Measurements from ENCODE around the gene CELF3.
"Not testable (repeated sequence)": the region's sequence is repeated elsewhere in the genome, so short reads cannot be mapped to it uniquely, and the experiment has no call there.

CELF3 gene

GRCh38 chr1:151702936-151703335, 13.7 kb downstream of the CELF3 start:
- Mint-ChIP-seq H3K27ac (no peak overlapping the region), H3K4me3 (no peak overlapping the region), H3K4me1 (ENCODE audit: low read depth) (peaks cover 4% of the 10 kb centered on the region), H3K27me3 (ENCODE audit: low read depth) (peaks cover 2% of the 10 kb centered on the region), H3K36me3 (ENCODE audit: low read depth) (no peaks in the 10 kb centered on the region), H3K9me3 (no peaks in the 10 kb centered on the region)
- no peak for DNase-seq (ENCODE audit: low spot score)

- no peak overlapping the region for H3K27ac Mint-ChIP-seq
- no peak for DNase-seq (ENCODE audit: low spot score)
- H3K4me3 Mint-ChIP-seq: no peak overlapping the region
- H3K4me1 Mint-ChIP-seq (ENCODE audit: low read depth): peaks cover 4% of the 10 kb centered on the region
- H3K27me3 Mint-ChIP-seq (ENCODE audit: low read depth): peaks cover 2% of the 10 kb centered on the region
- no peaks in the 10 kb centered on the region for H3K9me3 Mint-ChIP-seq
- H3K36me3 Mint-ChIP-seq (ENCODE audit: low read depth): peaks cover 1% of the 10 kb centered on the region
Measured at GRCh38 chr1:151701515-151701914, 15.1 kb downstream of the CELF3 start.

GRCh38 chr1:151693057-151693651, 23.4 kb downstream of the CELF3 start:
- H3K4me3 Mint-ChIP-seq: no peak overlapping the region
- H3K27ac Mint-ChIP-seq: no peak overlapping the region
- peaks cover 10% of the 10 kb centered on the region for H3K36me3 Mint-ChIP-seq (ENCODE audit: low read depth)
- H3K9me3 Mint-ChIP-seq: no peaks in the 10 kb centered on the region
- DNase-seq (ENCODE audit: low spot score): no peak
- no peaks in the 10 kb centered on the region for H3K4me1 Mint-ChIP-seq (ENCODE audit: low read depth)
- no peaks in the 10 kb centered on the region for H3K27me3 Mint-ChIP-seq (ENCODE audit: low read depth)

GRCh38 chr1:151692226-151692625, 24.4 kb downstream of the CELF3 start:
- DNase-seq (ENCODE audit: low spot score): no peak
- H3K27me3 Mint-ChIP-seq (ENCODE audit: low read depth): no peaks in the 10 kb centered on the region
- H3K36me3 Mint-ChIP-seq (ENCODE audit: low read depth): peaks cover 10% of the 10 kb centered on the region
- no peaks in the 10 kb centered on the region for H3K9me3 Mint-ChIP-seq
- no peak overlapping the region for H3K4me3 Mint-ChIP-seq
- no peak overlapping the region for H3K27ac Mint-ChIP-seq
- no peaks in the 10 kb centered on the region for H3K4me1 Mint-ChIP-seq (ENCODE audit: low read depth)

GRCh38 chr1:151689494-151689893, 27.1 kb downstream of the CELF3 start:
- H3K4me1 Mint-ChIP-seq (ENCODE audit: low read depth): no peaks in the 10 kb centered on the region
- no peak overlapping the region for H3K4me3 Mint-ChIP-seq
- H3K9me3 Mint-ChIP-seq: no peaks in the 10 kb centered on the region
- no peaks in the 10 kb centered on the region for H3K27me3 Mint-ChIP-seq (ENCODE audit: low read depth)
- no peak for DNase-seq (ENCODE audit: low spot score)
- H3K36me3 Mint-ChIP-seq (ENCODE audit: low read depth): peaks cover 11% of the 10 kb centered on the region
- no peak overlapping the region for H3K27ac Mint-ChIP-seq

- no peak for DNase-seq (ENCODE audit: low spot score)
Measured at GRCh38 chr1:151686561-151686960, 30.0 kb downstream of the CELF3 start.

GRCh38 chr1:151684128-151684527, 32.5 kb downstream of the CELF3 start:
- peaks cover 2% of the 10 kb centered on the region for H3K36me3 Mint-ChIP-seq (ENCODE audit: low read depth)

More at GRCh38 chr1:151686561-151686960, 30.0 kb downstream of the CELF3 start:
- Mint-ChIP-seq H3K4me1 (ENCODE audit: low read depth) (no peaks in the 10 kb centered on the region), H3K27ac (no peak overlapping the region), H3K4me3 (no peak overlapping the region), H3K9me3 (no peaks in the 10 kb centered on the region), H3K27me3 (ENCODE audit: low read depth) (no peaks in the 10 kb centered on the region), H3K36me3 (ENCODE audit: low read depth) (peaks cover 2% of the 10 kb centered on the region)

GRCh38 chr1:151682901-151683300, 33.7 kb downstream of the CELF3 start:
- DNase-seq (ENCODE audit: low spot score); H3K4me3 Mint-ChIP-seq; H3K4me1 Mint-ChIP-seq (ENCODE audit: low read depth); H3K27ac Mint-ChIP-seq; H3K9me3 Mint-ChIP-seq; H3K36me3 Mint-ChIP-seq (ENCODE audit: low read depth); H3K27me3 Mint-ChIP-seq (ENCODE audit: low read depth): not testable (repeated sequence)

More at GRCh38 chr1:151684128-151684527, 32.5 kb downstream of the CELF3 start:
- H3K27me3 Mint-ChIP-seq (ENCODE audit: low read depth): no peaks in the 10 kb centered on the region
- no peak overlapping the region for H3K4me3 Mint-ChIP-seq
- no peaks in the 10 kb centered on the region for H3K4me1 Mint-ChIP-seq (ENCODE audit: low read depth)
- no peaks in the 10 kb centered on the region for H3K9me3 Mint-ChIP-seq
- no peak for DNase-seq (ENCODE audit: low spot score)
- H3K27ac Mint-ChIP-seq: no peak overlapping the region

- no peaks in the 10 kb centered on the region for H3K27me3 Mint-ChIP-seq (ENCODE audit: low read depth)
- no peak overlapping the region for H3K4me3 Mint-ChIP-seq
- no peak overlapping the region for H3K27ac Mint-ChIP-seq
- peaks cover 2% of the 10 kb centered on the region for H3K36me3 Mint-ChIP-seq (ENCODE audit: low read depth)
- no peak for DNase-seq (ENCODE audit: low spot score)
- no peaks in the 10 kb centered on the region for H3K9me3 Mint-ChIP-seq
- no peaks in the 10 kb centered on the region for H3K4me1 Mint-ChIP-seq (ENCODE audit: low read depth)
Measured at GRCh38 chr1:151681923-151682322, 34.7 kb downstream of the CELF3 start.

GRCh38 chr1:151680826-151681225, 35.8 kb downstream of the CELF3 start:
- Mint-ChIP-seq H3K27me3 (ENCODE audit: low read depth) (no peaks in the 10 kb centered on the region), H3K36me3 (ENCODE audit: low read depth) (peaks cover 2% of the 10 kb centered on the region), H3K4me1 (ENCODE audit: low read depth) (no peaks in the 10 kb centered on the region), H3K9me3 (no peaks in the 10 kb centered on the region), H3K4me3 (no peak overlapping the region), H3K27ac (no peak overlapping the region)
- DNase-seq (ENCODE audit: low spot score): no peak

GRCh38 chr1:151680391-151680790, 36.2 kb downstream of the CELF3 start:
- Mint-ChIP-seq H3K27ac (no peak overlapping the region), H3K4me1 (ENCODE audit: low read depth) (no peaks in the 10 kb centered on the region), H3K36me3 (ENCODE audit: low read depth) (peaks cover 2% of the 10 kb centered on the region), H3K4me3 (no peak overlapping the region), H3K27me3 (ENCODE audit: low read depth) (no peaks in the 10 kb centered on the region), H3K9me3 (no peaks in the 10 kb centered on the region)
- no peak for DNase-seq (ENCODE audit: low spot score)

- Mint-ChIP-seq H3K4me1 (ENCODE audit: low read depth) (no peaks in the 10 kb centered on the region), H3K4me3 (no peak overlapping the region), H3K27ac (no peak overlapping the region), H3K36me3 (ENCODE audit: low read depth) (peaks cover 35% of the 10 kb centered on the region), H3K27me3 (ENCODE audit: low read depth) (no peaks in the 10 kb centered on the region), H3K9me3 (no peaks in the 10 kb centered on the region)
- DNase-seq (ENCODE audit: low spot score): no peak
Measured at GRCh38 chr1:151673407-151673806, 43.2 kb downstream of the CELF3 start.

GRCh38 chr1:151670036-151670675, 46.4 kb downstream of the CELF3 start:
- H3K36me3 Mint-ChIP-seq (ENCODE audit: low read depth): peaks cover 37% of the 10 kb centered on the region
- H3K27me3 Mint-ChIP-seq (ENCODE audit: low read depth): not testable (repeated sequence)

GRCh38 chr1:151668090-151668489, 48.5 kb downstream of the CELF3 start:
- H3K4me1 Mint-ChIP-seq (ENCODE audit: low read depth): peaks cover 4% of the 10 kb centered on the region
- H3K27me3 Mint-ChIP-seq (ENCODE audit: low read depth): no peaks in the 10 kb centered on the region
- H3K9me3 Mint-ChIP-seq: no peaks in the 10 kb centered on the region
- peaks cover 34% of the 10 kb centered on the region for H3K36me3 Mint-ChIP-seq (ENCODE audit: low read depth)
- H3K27ac Mint-ChIP-seq: no peak overlapping the region
- no peak for DNase-seq (ENCODE audit: low spot score)
- no peak overlapping the region for H3K4me3 Mint-ChIP-seq

More at GRCh38 chr1:151670036-151670675, 46.4 kb downstream of the CELF3 start:
- H3K9me3 Mint-ChIP-seq; H3K4me1 Mint-ChIP-seq (ENCODE audit: low read depth); H3K27ac Mint-ChIP-seq; H3K4me3 Mint-ChIP-seq; DNase-seq (ENCODE audit: low spot score): not testable (repeated sequence)

- Mint-ChIP-seq H3K27me3 (ENCODE audit: low read depth) (no peaks in the 10 kb centered on the region), H3K4me1 (ENCODE audit: low read depth) (peaks cover 8% of the 10 kb centered on the region), H3K27ac (peak overlapping the region; percentile 46), H3K4me3 (peak overlapping the region; percentile 35), H3K36me3 (ENCODE audit: low read depth) (peaks cover 20% of the 10 kb centered on the region), H3K9me3 (no peaks in the 10 kb centered on the region)
- no peak for DNase-seq (ENCODE audit: low spot score)
Measured at GRCh38 chr1:151661751-151662150, 54.9 kb downstream of the CELF3 start.

Data from T-helper 2 cell treated with Interferon-gamma antibody and Interleukin-4, amounts not matched to agents 5 μg/mL and 100 μg/mL, for 36 hours (primary cell).